D721Med (cell line): ENCODE data around the gene NUDT3.

Experiments
- DNase-seq: peaks from one replicate; pipeline ENCODE4 v3.0.0; 2011; ENCODE audit warnings: low spot score; ENCODE audit not compliant: insufficient read length
- FAIRE-seq: peaks from 2 replicates; lab custom pipeline; 2011; peaks lifted over from hg19 to GRCh38; lab: Jason Lieb, UNC
- TF ChIP-seq, protein P1 (sequence below): IDR thresholded peaks from 2 replicates; pipeline ENCODE4 v1.5.1; 2012; ENCODE audit warnings: mild to moderate bottlenecking, control low read depth; ENCODE audit not compliant: insufficient read depth; ENCODE audit errors: missing control alignments

The NUDT3 gene

DNA sequence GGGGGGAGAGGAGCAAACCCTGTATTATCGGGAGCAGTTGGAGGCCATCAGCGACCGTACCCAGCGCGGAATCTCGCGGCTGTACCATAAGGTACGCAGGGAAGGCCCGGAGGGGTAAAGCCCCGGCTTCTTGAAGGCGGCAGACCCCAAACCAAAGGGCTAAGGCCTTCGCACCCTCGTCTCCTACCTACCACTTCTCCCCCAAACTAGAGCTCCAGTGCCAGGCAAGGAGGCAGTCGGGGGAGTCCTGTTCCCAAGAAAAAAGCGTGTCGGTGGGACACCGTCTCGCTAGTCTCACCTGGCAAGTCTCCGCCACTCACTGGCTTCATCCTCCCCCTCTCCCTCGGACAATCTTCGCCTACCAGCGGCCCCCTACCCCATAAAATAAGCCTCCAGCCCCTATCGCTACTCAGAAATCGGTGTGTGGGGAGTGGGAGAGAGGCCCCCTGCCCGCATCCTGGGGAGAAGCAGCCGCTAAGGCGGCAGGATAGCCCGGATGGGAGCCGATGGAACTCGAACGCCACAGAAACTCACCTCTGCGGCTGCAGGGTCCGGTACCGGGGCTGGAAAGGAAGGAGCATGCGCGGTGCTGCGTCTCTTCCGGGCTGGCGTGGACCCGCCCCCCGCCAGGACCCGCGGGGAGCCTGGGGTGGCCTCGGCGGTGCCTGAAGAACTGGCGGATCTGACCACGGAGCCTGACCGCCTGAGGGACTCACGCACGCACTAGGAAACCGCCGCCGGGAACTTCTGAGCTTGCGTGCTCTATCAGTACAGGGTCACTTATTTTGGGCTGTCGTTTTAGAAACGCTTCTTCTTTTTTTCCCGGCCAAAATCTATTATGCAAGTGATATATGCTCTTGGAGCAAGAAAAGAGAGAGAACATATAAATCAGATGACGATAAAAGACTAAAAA is 33.3 kb upstream of the NUDT3 start, which contains the start of gene RPS10:
Gene RPS10 (minus strand): TSS at position 572 of the 913 bp plus-strand sequence. CDS start 848 bp downstream, outside the sequence.
- peak; percentile 91 for DNase-seq
- no peak for FAIRE-seq
- TF ChIP-seq, protein P1, sequence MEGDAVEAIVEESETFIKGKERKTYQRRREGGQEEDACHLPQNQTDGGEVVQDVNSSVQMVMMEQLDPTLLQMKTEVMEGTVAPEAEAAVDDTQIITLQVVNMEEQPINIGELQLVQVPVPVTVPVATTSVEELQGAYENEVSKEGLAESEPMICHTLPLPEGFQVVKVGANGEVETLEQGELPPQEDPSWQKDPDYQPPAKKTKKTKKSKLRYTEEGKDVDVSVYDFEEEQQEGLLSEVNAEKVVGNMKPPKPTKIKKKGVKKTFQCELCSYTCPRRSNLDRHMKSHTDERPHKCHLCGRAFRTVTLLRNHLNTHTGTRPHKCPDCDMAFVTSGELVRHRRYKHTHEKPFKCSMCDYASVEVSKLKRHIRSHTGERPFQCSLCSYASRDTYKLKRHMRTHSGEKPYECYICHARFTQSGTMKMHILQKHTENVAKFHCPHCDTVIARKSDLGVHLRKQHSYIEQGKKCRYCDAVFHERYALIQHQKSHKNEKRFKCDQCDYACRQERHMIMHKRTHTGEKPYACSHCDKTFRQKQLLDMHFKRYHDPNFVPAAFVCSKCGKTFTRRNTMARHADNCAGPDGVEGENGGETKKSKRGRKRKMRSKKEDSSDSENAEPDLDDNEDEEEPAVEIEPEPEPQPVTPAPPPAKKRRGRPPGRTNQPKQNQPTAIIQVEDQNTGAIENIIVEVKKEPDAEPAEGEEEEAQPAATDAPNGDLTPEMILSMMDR = peak; percentile 7

DNA sequence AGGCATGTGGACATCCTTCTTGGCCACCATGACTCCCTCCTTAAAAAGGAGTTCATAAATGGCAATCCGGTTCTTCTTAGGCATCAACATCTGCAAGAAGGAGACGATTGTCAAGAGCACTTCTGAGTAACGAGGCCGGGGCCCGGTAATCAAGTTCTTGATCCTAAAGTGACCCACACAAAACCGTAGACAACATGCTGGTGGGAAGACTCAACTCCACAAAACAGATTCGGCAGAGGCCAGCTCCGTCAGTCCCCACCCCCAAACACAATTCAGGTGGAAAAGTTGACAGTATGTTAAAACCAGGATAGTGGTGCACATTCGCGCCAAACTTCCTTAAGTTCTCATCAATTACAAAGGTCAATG is 32.6 kb upstream of the NUDT3 start:
- DNase-seq = no peak
- no peak for FAIRE-seq
- TF ChIP-seq, protein P1 = no peak

DNA sequence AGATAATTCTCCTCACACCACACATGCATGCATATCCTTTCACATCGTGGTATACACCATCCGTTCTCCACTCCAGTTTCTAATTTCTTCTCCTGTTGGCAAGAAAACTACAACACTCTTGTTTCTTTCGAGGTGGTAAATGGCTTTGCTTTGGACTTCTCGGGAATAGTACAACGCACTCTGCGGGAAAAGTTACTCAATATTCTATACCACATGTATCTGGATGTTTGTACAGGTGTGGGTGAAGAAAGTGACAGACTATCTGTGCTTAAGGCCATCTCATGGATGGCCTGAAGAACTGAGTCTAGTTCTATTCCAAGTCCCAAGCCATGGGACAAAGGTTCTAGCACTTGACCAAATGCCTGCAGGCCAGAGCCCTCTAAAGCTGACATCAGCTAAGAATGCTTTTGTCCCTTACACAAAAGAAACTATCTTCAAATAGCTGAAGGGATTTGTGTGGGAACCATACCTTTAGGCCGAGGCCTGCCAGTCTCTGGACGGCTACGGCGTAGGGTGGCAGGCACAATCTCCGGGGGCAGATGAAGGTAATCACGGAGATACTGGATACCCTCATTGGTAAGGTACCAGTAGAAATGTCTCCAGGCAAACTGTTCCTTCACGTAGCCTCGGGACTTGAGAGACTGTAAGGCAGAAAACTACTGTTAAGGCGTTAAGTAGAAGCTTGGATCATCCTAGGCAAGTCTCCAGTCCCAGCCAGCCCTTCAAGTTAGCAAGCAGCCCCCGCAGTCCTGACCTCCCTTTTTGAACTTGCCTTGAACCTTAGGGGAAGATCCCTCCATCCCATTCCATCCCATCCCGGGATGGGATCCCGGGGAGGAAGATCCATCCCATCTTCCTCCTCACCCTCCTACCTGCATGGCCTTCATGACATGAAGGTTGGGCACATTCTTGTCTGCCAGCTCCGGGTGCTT is 32.0 kb upstream of the NUDT3 start:
- DNase-seq (no peak), FAIRE-seq (no peak)
- TF ChIP-seq, protein P1 = no peak

DNA sequence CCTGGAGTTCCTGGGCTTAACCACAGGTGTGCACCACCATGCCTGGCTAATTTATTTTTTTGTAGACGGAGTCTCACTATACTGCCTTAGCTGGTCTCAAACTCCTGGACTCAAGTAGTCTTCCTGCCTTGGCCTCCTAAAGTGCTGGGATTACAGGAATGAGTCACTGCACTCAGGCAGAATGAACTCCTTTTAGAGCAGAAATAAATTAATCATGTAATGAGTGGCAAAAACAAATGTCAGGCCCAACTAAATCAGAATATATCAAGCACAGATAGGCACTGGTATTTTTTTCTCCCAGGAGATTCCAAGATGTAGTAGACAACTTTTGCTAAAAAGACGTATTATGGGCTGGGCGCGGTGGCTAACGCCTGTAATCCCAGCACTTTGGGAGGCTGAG is 30.8 kb upstream of the NUDT3 start:
- FAIRE-seq (no peak), DNase-seq (no peak)
- TF ChIP-seq, protein P1 = no peak

DNA sequence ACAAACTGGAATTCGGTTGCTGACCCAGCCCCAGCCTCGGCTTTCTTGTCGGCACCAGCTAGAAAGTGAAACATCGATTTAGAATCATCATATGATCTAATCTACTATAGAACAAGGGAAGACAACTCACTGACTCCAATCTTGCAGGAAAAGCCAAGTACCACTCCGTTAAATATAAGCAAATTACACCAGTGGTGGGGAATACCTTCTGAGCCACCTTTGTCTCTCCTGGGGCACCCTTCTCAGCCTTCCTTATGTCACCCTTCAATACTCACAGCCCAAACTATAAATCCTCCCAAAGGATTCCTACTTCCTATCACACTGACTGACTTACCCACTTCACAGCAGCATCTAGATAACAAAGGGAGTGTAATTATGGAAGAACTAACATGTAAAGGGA is 25.9 kb upstream of the NUDT3 start:
- FAIRE-seq (no peak), DNase-seq (no peak)
- TF ChIP-seq, protein P1 = no peak

DNA sequence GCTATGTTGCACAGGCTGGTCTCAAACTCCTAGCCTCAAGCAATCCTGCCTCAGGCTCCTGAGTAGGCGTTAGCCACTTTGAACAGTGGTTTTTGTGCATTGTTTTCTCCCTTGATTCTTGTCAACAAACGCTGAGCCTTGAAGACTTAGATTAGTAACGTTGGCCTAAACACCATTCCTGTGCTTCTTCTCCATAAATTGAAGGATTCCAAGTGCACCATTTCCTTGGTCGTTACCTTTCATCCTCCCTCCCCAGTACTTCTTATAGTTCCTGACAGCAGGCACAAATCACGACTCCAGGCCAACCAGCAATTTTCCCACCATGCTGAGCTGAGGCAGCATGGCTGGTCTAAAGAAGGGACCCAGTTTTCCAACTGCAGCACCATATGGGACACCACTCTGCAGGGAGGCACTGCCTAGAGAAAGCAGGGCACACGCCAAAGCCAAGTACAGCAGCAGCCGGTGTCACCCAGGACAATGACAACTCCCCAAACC is 24.5 kb upstream of the NUDT3 start:
- TF ChIP-seq, protein P1 = no peak
- no peak for FAIRE-seq
- no peak for DNase-seq
